ENCODE results near the gene ME3.

DNA sequence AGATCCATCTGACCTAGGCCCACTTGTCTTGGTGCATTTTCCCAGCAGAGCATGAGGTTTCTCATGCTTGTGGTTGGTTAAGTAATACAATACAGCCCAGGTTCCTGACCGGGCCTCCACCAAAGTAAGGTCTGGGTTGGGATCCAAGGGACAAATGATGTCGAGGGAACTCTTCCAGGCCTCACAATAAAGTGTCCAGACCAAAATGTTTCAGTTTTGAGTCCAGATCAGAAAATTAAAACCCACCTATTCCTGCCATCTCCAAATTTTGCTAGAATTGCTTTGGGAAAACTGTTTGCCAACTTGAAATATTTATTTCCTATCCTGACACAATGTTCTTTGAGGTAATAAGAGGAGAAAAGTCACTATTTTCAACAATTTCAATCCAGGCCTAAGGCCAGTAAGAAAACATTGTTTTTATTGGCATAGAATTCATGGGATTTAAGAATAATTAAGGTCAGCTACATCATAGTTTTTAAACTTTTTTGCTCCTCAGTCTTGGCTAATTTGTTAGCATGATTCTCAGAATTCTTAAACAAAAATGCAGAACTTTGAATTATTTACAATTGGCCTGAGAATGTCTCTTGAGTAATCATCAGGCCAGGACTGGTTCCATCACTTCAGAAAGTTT lies 51.4 kb downstream of the ME3 start:
- TF ChIP-seq, protein P1, sequence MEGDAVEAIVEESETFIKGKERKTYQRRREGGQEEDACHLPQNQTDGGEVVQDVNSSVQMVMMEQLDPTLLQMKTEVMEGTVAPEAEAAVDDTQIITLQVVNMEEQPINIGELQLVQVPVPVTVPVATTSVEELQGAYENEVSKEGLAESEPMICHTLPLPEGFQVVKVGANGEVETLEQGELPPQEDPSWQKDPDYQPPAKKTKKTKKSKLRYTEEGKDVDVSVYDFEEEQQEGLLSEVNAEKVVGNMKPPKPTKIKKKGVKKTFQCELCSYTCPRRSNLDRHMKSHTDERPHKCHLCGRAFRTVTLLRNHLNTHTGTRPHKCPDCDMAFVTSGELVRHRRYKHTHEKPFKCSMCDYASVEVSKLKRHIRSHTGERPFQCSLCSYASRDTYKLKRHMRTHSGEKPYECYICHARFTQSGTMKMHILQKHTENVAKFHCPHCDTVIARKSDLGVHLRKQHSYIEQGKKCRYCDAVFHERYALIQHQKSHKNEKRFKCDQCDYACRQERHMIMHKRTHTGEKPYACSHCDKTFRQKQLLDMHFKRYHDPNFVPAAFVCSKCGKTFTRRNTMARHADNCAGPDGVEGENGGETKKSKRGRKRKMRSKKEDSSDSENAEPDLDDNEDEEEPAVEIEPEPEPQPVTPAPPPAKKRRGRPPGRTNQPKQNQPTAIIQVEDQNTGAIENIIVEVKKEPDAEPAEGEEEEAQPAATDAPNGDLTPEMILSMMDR (IDR thresholded peaks at IDR 0.05): no peak
- no peak for TF ChIP-seq POLR2A (IDR thresholded peaks at IDR 0.05)

Data from Peyer's patch (tissue), 4 donors.